Ascending aorta (tissue), 2 donors: ENCODE measurements around the gene CSTF1. TPM values are rescaled to one million over a fixed set of nuclear protein-coding genes. Genes with fewer than 3 reads are reported as not detected.

Experiments
- DNase-seq, 2 donors: peaks; one replicate each; pipeline ENCODE4 v3.0.0-alpha.2; 2019; ENCODE audit warnings: low spot score in 2 of 2
- H3K27ac ChIP-seq, 2 donors: fragments of 200-600 bp; sonication (generic); one replicate each; pipeline ENCODE4 v1.5.1; 2016 to 2017; ENCODE audit warnings: mild to moderate bottlenecking in 1 of 2
- H3K27me3 ChIP-seq: fragments of 200-600 bp; sonication (generic); one replicate; pipeline ENCODE4 v1.5.1; 2017
- H3K36me3 ChIP-seq, 2 donors: fragments of 200-600 bp; sonication (generic); one replicate each; pipeline ENCODE4 v1.5.1; 2016
- H3K4me1 ChIP-seq, 2 donors: fragments of 200-600 bp; sonication (generic); one replicate each; pipeline ENCODE4 v1.5.1; 2016 to 2017; ENCODE audit warnings: mild to moderate bottlenecking in 1 of 2
- H3K4me3 ChIP-seq, 2 donors: fragments of 200-600 bp; sonication (generic); one replicate each; pipeline ENCODE4 v1.5.1; 2016 to 2017; ENCODE audit warnings: mild to moderate bottlenecking in 1 of 2
- H3K9me3 ChIP-seq, 2 donors: fragments of 200-600 bp; sonication (generic); one replicate each; pipeline ENCODE4 v1.5.1; 2016
- intact Hi-C: fragments of 100-400 bp; cut with DNase I; formaldehyde crosslinking; loops from one replicate; pipeline ENCODE4 v1.15.1; 2023
- total RNA-seq: library from RNA; depleted of rRNA; stranded (reverse); fragments of >200 nt; gene quantifications from one replicate; pipeline ENCODE4 v1.1.0, GENCODE V29; 2016
- TF ChIP-seq, protein P1 (sequence below), 3 experiments: fragments of 200-600 bp in 2 of 3; fragments of 450-650 bp in 1 of 3; sonication (generic) in 2 of 3; IDR thresholded peaks; one replicate each; pipeline ENCODE4 v1.5.1; 2016 to 2019; ENCODE audit warnings: antibody characterized with exemption in 3 of 3, mild to moderate bottlenecking in 1 of 3, moderate library complexity in 1 of 3

Gene CSTF1
- total RNA-seq, 1 donor from 2014 or later = 13.7 TPM

DNA sequence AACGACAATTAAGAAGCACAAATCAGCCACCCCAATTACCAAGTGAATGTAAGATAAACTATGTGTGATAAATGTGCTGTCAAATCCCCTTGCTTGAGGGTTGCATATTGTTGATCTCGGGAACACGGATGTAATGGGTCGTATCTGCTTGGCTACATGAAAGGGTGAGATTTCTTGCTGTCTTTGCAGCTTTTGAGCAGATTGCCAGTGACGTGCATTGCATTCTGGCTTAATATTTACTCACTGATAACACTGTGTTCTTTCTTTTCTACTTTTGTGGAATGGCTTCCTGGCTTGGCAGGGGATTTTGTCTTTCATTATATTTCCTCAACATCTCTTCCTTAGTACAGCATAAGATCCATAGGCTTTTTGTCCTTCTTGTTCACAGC, 44.1 kb upstream of the CSTF1 start:
- Histone ChIP-seq H3K27me3 (no peaks in the 10 kb centered on the region), H3K4me3 (no peak overlapping the region), H3K9me3 (no peaks in the 10 kb centered on the region), H3K4me1 (no peaks in the 10 kb centered on the region), H3K27ac (no peak overlapping the region), H3K36me3 (no peaks in the 10 kb centered on the region)
- TF ChIP-seq, protein P1, sequence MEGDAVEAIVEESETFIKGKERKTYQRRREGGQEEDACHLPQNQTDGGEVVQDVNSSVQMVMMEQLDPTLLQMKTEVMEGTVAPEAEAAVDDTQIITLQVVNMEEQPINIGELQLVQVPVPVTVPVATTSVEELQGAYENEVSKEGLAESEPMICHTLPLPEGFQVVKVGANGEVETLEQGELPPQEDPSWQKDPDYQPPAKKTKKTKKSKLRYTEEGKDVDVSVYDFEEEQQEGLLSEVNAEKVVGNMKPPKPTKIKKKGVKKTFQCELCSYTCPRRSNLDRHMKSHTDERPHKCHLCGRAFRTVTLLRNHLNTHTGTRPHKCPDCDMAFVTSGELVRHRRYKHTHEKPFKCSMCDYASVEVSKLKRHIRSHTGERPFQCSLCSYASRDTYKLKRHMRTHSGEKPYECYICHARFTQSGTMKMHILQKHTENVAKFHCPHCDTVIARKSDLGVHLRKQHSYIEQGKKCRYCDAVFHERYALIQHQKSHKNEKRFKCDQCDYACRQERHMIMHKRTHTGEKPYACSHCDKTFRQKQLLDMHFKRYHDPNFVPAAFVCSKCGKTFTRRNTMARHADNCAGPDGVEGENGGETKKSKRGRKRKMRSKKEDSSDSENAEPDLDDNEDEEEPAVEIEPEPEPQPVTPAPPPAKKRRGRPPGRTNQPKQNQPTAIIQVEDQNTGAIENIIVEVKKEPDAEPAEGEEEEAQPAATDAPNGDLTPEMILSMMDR (IDR thresholded peaks at IDR 0.05) = no peak
- DNase-seq = no peak
- intact Hi-C loops = no loop called here

DNA sequence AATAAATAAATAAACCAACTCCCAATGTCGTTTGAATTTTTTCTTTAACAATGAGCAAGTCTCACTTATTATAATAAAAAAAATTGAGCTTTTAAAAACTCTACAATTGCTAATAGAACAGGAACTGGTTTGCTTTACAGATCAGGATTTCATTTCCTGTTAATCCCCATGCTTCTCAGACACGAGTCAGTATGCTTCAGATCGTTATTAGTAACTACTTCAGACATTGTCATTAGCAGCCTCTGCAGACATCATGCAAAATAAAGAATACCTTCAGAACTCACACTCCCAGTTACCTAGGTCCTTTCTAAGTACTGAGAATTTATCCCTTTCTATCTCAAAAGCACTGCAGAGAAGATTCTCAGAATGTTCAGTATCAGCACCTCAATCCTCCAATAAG, 43.7 kb upstream of the CSTF1 start:
- intact Hi-C loops = no loop called here
- Histone ChIP-seq H3K27me3 (no peaks in the 10 kb centered on the region), H3K9me3 (no peaks in the 10 kb centered on the region), H3K27ac (no peak overlapping the region), H3K4me1 (no peaks in the 10 kb centered on the region), H3K36me3 (no peaks in the 10 kb centered on the region), H3K4me3 (no peak overlapping the region)
- TF ChIP-seq, protein P1 (IDR thresholded peaks at IDR 0.05) = no peak
- no peak for DNase-seq

DNA sequence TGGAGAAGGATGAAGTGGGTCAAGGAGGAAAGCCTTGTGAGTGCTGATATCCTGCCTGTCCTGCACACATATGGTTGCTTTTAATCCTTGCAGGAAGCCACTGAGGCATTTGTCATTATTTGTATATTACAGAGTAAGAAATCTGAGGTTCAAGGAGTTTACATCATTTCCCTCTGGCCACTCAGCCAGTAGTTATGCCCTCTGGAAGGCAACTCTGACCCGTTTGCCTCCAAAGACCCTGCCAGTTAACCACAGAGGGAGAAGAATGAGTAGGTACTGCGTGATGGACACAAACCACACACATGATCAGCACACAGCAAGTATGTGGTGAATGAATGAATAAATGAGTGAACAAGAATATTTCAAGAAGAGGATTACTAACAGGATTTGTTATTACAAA, 41.6 kb upstream of the CSTF1 start:
- DNase-seq = no peak
- intact Hi-C loops = no loop called here
- no peak overlapping the region for H3K4me3 ChIP-seq
- no peaks in the 10 kb centered on the region for H3K36me3 ChIP-seq
- no peaks in the 10 kb centered on the region for H3K27me3 ChIP-seq
- H3K4me1 ChIP-seq = no peaks in the 10 kb centered on the region
- TF ChIP-seq, protein P1 (IDR thresholded peaks at IDR 0.05) = no peak
- no peaks in the 10 kb centered on the region for H3K9me3 ChIP-seq
- no peak overlapping the region for H3K27ac ChIP-seq

DNA sequence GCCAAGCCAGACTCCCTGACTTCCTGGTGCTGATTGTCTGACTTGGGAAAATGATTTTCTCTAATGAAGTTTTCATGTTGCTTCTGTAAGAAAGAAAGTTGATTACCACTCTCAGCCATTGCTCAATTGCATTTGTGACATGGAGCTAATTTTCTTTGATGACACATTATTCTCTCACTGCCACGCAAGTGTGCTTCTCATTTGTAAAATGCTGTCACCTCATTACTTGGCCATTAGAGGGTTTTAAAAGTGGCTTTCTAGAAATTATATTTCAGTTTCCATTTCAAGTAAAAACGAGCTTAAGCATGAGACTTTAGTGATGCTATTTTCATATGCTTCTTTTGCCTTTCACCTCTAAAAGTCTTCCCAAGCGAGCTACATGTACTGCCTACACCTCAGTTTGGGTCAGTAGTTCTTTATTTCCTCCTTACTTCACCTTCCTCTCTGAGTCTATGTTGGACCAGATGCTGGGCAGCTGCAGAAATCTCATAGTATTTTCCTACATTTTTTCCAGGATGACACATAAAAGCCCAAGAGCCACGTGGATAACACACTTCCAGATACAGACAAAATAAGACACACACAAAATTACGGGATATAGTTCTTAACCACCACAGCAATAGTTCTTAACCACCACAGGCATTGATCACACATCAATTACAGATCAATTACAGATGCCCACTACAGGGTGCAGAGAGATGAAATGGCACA, 39.9 kb upstream of the CSTF1 start:
- Histone ChIP-seq H3K4me1 (no peaks in the 10 kb centered on the region), H3K27me3 (no peaks in the 10 kb centered on the region), H3K4me3 (no peak overlapping the region), H3K36me3 (no peaks in the 10 kb centered on the region), H3K9me3 (no peaks in the 10 kb centered on the region), H3K27ac (no peak overlapping the region)
- TF ChIP-seq, protein P1 (IDR thresholded peaks at IDR 0.05) = no peak
- DNase-seq = no peak
- intact Hi-C loops = no loop called here

DNA sequence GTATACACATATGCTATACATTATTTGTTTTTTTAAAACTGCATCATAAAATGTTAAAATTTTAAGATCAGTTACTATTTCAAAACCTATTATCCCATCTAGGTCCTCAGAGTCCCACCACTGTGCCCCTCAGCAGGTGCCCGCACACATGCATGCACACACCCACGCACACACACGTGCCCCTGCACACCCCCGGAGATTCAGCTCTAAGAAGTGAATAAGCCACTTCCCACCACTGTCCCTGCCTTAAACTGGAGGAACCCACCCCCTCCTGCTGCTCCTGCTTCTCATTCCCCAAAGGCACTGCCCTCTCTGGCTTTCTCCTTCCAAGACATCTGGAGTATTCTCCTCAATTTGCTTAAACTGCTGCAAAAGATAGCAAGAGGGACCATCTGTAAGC, 39.1 kb upstream of the CSTF1 start:
- H3K27ac ChIP-seq = no peak overlapping the region

More for the DNA sequence above, 39.1 kb upstream of the CSTF1 start:
- no peak for DNase-seq
- intact Hi-C loops = no loop called here
- H3K9me3 ChIP-seq = no peaks in the 10 kb centered on the region
- H3K27me3 ChIP-seq = no peaks in the 10 kb centered on the region
- peaks cover 0 to 3% of the 10 kb centered on the region in 2 donors for H3K4me1 ChIP-seq
- H3K4me3 ChIP-seq = no peak overlapping the region
- TF ChIP-seq, protein P1 (IDR thresholded peaks at IDR 0.05) = no peak
- no peaks in the 10 kb centered on the region for H3K36me3 ChIP-seq
